Endodermal cell (in vitro differentiated cells): ENCODE data around the gene PDZD4. TPM values are rescaled to one million over a fixed set of nuclear protein-coding genes. Genes with fewer than 3 reads are reported as not detected.

ENCODE experiments used
- DNase-seq: peaks from one replicate; pipeline ENCODE4 v3.0.0-alpha.2; 2017
- H3K27ac ChIP-seq: 2 replicates; pipeline ENCODE4 v1.5.1; 2013; ENCODE audit warnings: mild to moderate bottlenecking, low read depth, low read length, moderate library complexity
- H3K27me3 ChIP-seq: 2 replicates; pipeline ENCODE4 v1.6.1; 2013; ENCODE audit warnings: mild to moderate bottlenecking, low read length, moderate library complexity; ENCODE audit not compliant: insufficient read depth, control insufficient read depth, poor library complexity, severe bottlenecking
- H3K36me3 ChIP-seq: 2 replicates; pipeline ENCODE4 v1.7.0; 2013; ENCODE audit warnings: mild to moderate bottlenecking, low read length, moderate library complexity; ENCODE audit not compliant: control insufficient read depth, insufficient read depth
- H3K4me1 ChIP-seq: one replicate; pipeline ENCODE4 v1.7.0; 2013; ENCODE audit warnings: low read length; ENCODE audit not compliant: control insufficient read depth, insufficient read depth
- H3K4me3 ChIP-seq: 2 replicates; pipeline ENCODE4 v1.5.1; 2013; ENCODE audit warnings: mild to moderate bottlenecking, low read length, moderate library complexity
- H3K9ac ChIP-seq: 2 replicates; pipeline ENCODE4 v1.6.1; 2013; ENCODE audit warnings: mild to moderate bottlenecking, low read length, moderate library complexity; ENCODE audit not compliant: poor library complexity, severe bottlenecking; ENCODE audit errors: extremely low read depth
- H3K9me3 ChIP-seq: 2 replicates; pipeline ENCODE4 v1.6.1; 2013; ENCODE audit warnings: mild to moderate bottlenecking, low read length, moderate library complexity; ENCODE audit not compliant: control insufficient read depth
- H3K27ac Mint-ChIP-seq: 2 replicates; pipeline ENCODE4 v1.8.0; 2020; ENCODE audit warnings: mixed read lengths
- H3K27me3 Mint-ChIP-seq: 2 replicates; pipeline ENCODE4 v1.8.0; 2021; ENCODE audit warnings: mild to moderate bottlenecking, mixed read lengths; ENCODE audit not compliant: insufficient read depth
- H3K36me3 Mint-ChIP-seq: 2 replicates; pipeline ENCODE4 v1.8.0; 2020; ENCODE audit warnings: low read depth, mixed read lengths
- H3K4me1 Mint-ChIP-seq: 2 replicates; pipeline ENCODE4 v1.8.0; 2020; ENCODE audit warnings: mixed read lengths
- H3K4me3 Mint-ChIP-seq: 2 replicates; pipeline ENCODE4 v1.8.0; 2020; ENCODE audit warnings: mild to moderate bottlenecking, moderate library complexity, mixed read lengths
- H3K9me3 Mint-ChIP-seq: 2 replicates; pipeline ENCODE4 v1.8.0; 2020; ENCODE audit warnings: mild to moderate bottlenecking, mixed read lengths
- WGBS, 2 experiments: methylation state at CpG; one replicate each; pipeline versions ENCODE4 v1.1.5 to v1.1.7; 2013; ENCODE audit warnings: missing lambda C conversion rate in 2 of 2, mixed read lengths in 1 of 2; ENCODE audit not compliant: insufficient coverage in 1 of 2, insufficient read length in 1 of 2; 5-methylcytosine and 5-hydroxymethylcytosine counted together
- total RNA-seq, 2 donors: library from RNA; stranded (reverse); fragmentation: NEBNext Ultra II Directional in 1 of 2; extraction: Animal tissue kit (Norgen Biotek cat#: 25700) in 1 of 2; gene quantifications; 2 replicates in 1 of 2; 3 replicates in 1 of 2; pipeline ENCODE4 v1.2.1, GENCODE V29; 2021
- TF ChIP-seq, protein P1 (sequence below): fragments of 200-600 bp; sonication (generic); conservative IDR thresholded peaks from 2 replicates; pipeline ENCODE4 v1.5.0; 2021; ENCODE audit warnings: antibody characterized with exemption, mild to moderate bottlenecking

Gene PDZD4
- total RNA-seq, 2 donors from 2014 or later: 30.1 to 68.3 TPM

DNA sequence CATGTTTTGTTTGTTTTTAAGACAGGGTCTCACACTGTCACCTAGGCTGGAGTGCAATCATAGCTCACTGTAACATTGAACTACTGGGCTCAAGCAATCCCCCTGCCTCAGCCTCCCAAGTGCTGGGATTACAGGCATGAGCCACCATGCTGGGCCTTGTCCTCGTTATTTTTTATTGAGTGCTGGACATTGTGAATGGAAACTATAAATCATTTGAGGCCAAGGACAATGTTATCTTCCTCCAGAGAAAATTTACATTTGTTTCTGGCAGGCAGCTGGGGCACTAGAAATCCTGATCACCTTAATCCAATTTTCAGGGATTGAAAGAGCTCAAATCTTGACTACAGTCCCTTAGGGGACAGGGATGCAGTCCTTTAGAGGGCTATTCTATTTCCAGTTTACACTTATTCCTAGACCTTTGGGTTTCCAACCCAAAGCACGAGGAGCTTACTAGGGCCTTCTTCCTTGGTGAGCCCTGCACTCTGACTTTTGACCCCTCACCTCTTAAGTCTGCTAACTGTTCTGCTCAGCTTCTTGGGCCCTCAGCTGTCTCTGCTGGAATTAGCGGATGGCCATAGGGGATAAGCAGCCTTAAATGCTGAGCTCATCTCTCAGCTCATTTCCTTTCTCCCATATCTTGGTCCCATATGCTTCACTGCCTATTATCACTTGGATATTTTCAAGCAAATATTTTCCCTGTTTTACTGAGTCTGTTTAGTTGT, 23.0 kb upstream of the PDZD4 start:
- Mint-ChIP-seq H3K4me3 (no peak overlapping the region), H3K9me3 (peaks cover 69% of the 10 kb centered on the region), H3K27me3 (no peaks in the 10 kb centered on the region), H3K36me3 (no peaks in the 10 kb centered on the region), H3K4me1 (peaks cover 11% of the 10 kb centered on the region), H3K27ac (no peak overlapping the region)
- DNase-seq: no peak
- Histone ChIP-seq H3K9ac (no peak overlapping the region), H3K9me3 (no peaks in the 10 kb centered on the region), H3K27me3 (no peaks in the 10 kb centered on the region), H3K27ac (no peak overlapping the region), H3K4me1 (no peaks in the 10 kb centered on the region), H3K36me3 (no peaks in the 10 kb centered on the region), H3K4me3 (no peak overlapping the region)
- 80 to 81% methylated on average over 2 to 3 of the region's 3 CpGs for WGBS, 2 experiments
- TF ChIP-seq, protein P1, sequence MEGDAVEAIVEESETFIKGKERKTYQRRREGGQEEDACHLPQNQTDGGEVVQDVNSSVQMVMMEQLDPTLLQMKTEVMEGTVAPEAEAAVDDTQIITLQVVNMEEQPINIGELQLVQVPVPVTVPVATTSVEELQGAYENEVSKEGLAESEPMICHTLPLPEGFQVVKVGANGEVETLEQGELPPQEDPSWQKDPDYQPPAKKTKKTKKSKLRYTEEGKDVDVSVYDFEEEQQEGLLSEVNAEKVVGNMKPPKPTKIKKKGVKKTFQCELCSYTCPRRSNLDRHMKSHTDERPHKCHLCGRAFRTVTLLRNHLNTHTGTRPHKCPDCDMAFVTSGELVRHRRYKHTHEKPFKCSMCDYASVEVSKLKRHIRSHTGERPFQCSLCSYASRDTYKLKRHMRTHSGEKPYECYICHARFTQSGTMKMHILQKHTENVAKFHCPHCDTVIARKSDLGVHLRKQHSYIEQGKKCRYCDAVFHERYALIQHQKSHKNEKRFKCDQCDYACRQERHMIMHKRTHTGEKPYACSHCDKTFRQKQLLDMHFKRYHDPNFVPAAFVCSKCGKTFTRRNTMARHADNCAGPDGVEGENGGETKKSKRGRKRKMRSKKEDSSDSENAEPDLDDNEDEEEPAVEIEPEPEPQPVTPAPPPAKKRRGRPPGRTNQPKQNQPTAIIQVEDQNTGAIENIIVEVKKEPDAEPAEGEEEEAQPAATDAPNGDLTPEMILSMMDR: no peak

DNA sequence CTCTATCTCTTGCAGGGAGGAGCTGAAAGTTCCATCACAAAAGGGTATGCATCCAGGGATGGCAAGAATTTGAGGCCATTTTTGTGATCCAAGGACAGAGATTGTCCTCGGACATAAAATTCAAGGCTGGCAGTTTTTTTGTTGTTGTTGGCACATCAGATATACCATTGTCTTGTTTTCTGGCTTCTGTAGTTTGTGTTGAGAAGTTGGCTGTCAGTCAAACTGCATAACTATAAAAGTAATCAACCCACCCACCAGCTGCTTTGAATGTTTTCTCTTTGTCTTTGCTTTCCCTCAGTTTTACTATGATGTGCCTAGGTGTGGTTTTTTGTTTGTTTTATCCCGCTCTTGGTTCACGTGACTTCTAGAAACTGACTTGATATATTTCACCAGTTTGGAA, 21.6 kb upstream of the PDZD4 start:
- no peak overlapping the region for H3K27ac Mint-ChIP-seq
- H3K36me3 Mint-ChIP-seq: no peaks in the 10 kb centered on the region
- H3K4me3 Mint-ChIP-seq: no peak overlapping the region
- Histone ChIP-seq H3K9me3 (no peaks in the 10 kb centered on the region), H3K4me1 (no peaks in the 10 kb centered on the region), H3K27ac (no peak overlapping the region), H3K9ac (no peak overlapping the region), H3K27me3 (no peaks in the 10 kb centered on the region), H3K36me3 (no peaks in the 10 kb centered on the region), H3K4me3 (no peak overlapping the region)
- TF ChIP-seq, protein P1: no peak
- H3K4me1 Mint-ChIP-seq: peaks cover 11% of the 10 kb centered on the region
- 80 to 93% methylated on average over 1 to 3 of the region's 3 CpGs for WGBS, 2 experiments
- DNase-seq: no peak
- H3K9me3 Mint-ChIP-seq: peaks cover 65% of the 10 kb centered on the region
- H3K27me3 Mint-ChIP-seq: no peaks in the 10 kb centered on the region

DNA sequence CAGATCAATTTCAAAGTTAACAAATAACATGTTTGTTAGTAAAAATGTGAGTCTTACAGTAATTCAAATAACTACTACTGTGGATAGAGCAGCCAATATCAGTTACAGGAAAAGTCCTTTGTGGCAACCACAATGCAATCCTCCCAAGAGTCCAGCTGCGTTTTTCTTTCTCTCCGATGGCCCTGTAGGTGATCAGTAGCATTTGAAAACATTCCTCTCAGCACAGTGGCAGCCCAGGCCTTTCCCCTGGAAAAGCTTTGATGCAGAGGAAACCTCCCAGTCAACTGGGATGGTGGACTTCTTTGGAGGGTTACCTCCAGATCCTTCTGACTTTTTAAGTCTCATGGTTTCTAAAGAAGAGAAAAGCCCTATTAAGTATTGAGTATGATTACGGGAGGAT, 18.0 kb upstream of the PDZD4 start:
- no peaks in the 10 kb centered on the region for H3K27me3 Mint-ChIP-seq
- H3K9me3 Mint-ChIP-seq: peaks cover 50% of the 10 kb centered on the region
- Histone ChIP-seq H3K27me3 (no peaks in the 10 kb centered on the region), H3K27ac (no peak overlapping the region), H3K4me1 (peaks cover 5% of the 10 kb centered on the region), H3K9me3 (no peaks in the 10 kb centered on the region), H3K36me3 (no peaks in the 10 kb centered on the region), H3K9ac (no peak overlapping the region), H3K4me3 (no peak overlapping the region)
- no peaks in the 10 kb centered on the region for H3K36me3 Mint-ChIP-seq
- DNase-seq: peak; percentile 70
- peaks cover 9% of the 10 kb centered on the region for H3K4me1 Mint-ChIP-seq
- H3K4me3 Mint-ChIP-seq: no peak overlapping the region
- 8 to 39% methylated on average over 2 to 3 of the region's 3 CpGs for WGBS, 2 experiments
- H3K27ac Mint-ChIP-seq: no peak overlapping the region
- TF ChIP-seq, protein P1: no peak
